ENCODE results near the gene LIG4.
A peak's percentile ranks its signal among the peaks of the same experiment; 100 is the strongest.

The LIG4 gene

GRCh38 chr13:108213946-108214345 is 1.4 kb downstream of the LIG4 start:
- no peak for TF ChIP-seq CTCF (IDR thresholded peaks at IDR 0.05; ENCODE audit: low read depth, low read length)
- peak overlapping the region; percentile 53 for H3K4me3 ChIP-seq (ENCODE audit: low read depth, low read length)

- no peak overlapping the region for H3K4me3 ChIP-seq (ENCODE audit: low read depth, low read length)
- TF ChIP-seq CTCF (IDR thresholded peaks at IDR 0.05; ENCODE audit: low read depth, low read length): no peak
Measured at GRCh38 chr13:108212886-108213285, 2.5 kb downstream of the LIG4 start.

GRCh38 chr13:108210551-108210950 is 4.8 kb downstream of the LIG4 start:
- no peak for TF ChIP-seq CTCF (IDR thresholded peaks at IDR 0.05; ENCODE audit: low read depth, low read length)
- H3K4me3 ChIP-seq (ENCODE audit: low read depth, low read length): no peak overlapping the region

- TF ChIP-seq CTCF (IDR thresholded peaks at IDR 0.05; ENCODE audit: low read depth, low read length): no peak
- H3K4me3 ChIP-seq (ENCODE audit: low read depth, low read length): no peak overlapping the region
Measured at GRCh38 chr13:108200781-108201398, 14.4 kb downstream of the LIG4 start.

GRCh38 chr13:108195861-108196260 is 19.5 kb downstream of the LIG4 start:
- no peak overlapping the region for H3K4me3 ChIP-seq (ENCODE audit: low read depth, low read length)

GRCh38 chr13:108195146-108195545 is 20.2 kb downstream of the LIG4 start:
- H3K4me3 ChIP-seq (ENCODE audit: low read depth, low read length): no peak overlapping the region
- no peak for TF ChIP-seq CTCF (IDR thresholded peaks at IDR 0.05; ENCODE audit: low read depth, low read length)

More at GRCh38 chr13:108195861-108196260, 19.5 kb downstream of the LIG4 start:
- TF ChIP-seq CTCF (IDR thresholded peaks at IDR 0.05; ENCODE audit: low read depth, low read length): no peak

- no peak for TF ChIP-seq CTCF (IDR thresholded peaks at IDR 0.05; ENCODE audit: low read depth, low read length)
- H3K4me3 ChIP-seq (ENCODE audit: low read depth, low read length): no peak overlapping the region
Measured at GRCh38 chr13:108194435-108194936, 20.9 kb downstream of the LIG4 start.
